Type B pancreatic cell (in vitro differentiated cells): ENCODE results near the gene UBASH3B. TPM values are rescaled to one million over a fixed set of nuclear protein-coding genes. Genes with fewer than 3 reads are reported as not detected.
"Not testable (repeated sequence)": the region's sequence is repeated elsewhere in the genome, so short reads cannot be mapped to it uniquely, and the experiment has no call there.

Source experiments
- DNase-seq: peaks from one replicate; pipeline ENCODE4 v3.0.0; 2021; ENCODE audit warnings: mixed read lengths; ENCODE audit not compliant: unreplicated experiment; ENCODE audit errors: extremely low spot score
- H3K27ac Mint-ChIP-seq: 2 replicates; pipeline ENCODE4 v1.8.0; 2021; ENCODE audit warnings: mild to moderate bottlenecking, mixed read lengths
- H3K27me3 Mint-ChIP-seq: 2 replicates; pipeline ENCODE4 v1.8.0; 2021; ENCODE audit warnings: mixed read lengths
- H3K36me3 Mint-ChIP-seq: 2 replicates; pipeline ENCODE4 v1.8.0; 2021; ENCODE audit warnings: mixed read lengths
- H3K4me1 Mint-ChIP-seq: one replicate; pipeline ENCODE4 v1.8.0; 2021; ENCODE audit warnings: mixed read lengths; ENCODE audit not compliant: unreplicated experiment
- H3K4me3 Mint-ChIP-seq: 2 replicates; pipeline ENCODE4 v1.8.0; 2021; ENCODE audit warnings: mild to moderate bottlenecking, mixed read lengths
- H3K9me3 Mint-ChIP-seq: 2 replicates; pipeline ENCODE4 v1.8.0; 2021; ENCODE audit warnings: mixed read lengths
- CTCF ChIP-seq: fragments of 200-600 bp; sonication (generic); conservative IDR thresholded peaks from 2 replicates; pipeline ENCODE4 v1.5.0; 2021; ENCODE audit warnings: antibody characterized with exemption, mild to moderate bottlenecking
- total RNA-seq: library from RNA; stranded (reverse); gene quantifications from 2 replicates; pipeline ENCODE4 v1.2.1, GENCODE V29; 2021; ENCODE audit warnings: low replicate concordance

UBASH3B gene
- total RNA-seq, 1 donor from 2014 or later, result 8.6 TPM

GRCh38 chr11:122617926-122618325 is 37.6 kb upstream of the UBASH3B start:
- H3K27me3 Mint-ChIP-seq, result peaks cover 14% of the 10 kb centered on the region
- H3K4me1 Mint-ChIP-seq, result no peaks in the 10 kb centered on the region
- no peak overlapping the region for H3K27ac Mint-ChIP-seq
- DNase-seq, result no peak
- H3K9me3 Mint-ChIP-seq, result no peaks in the 10 kb centered on the region
- TF ChIP-seq CTCF, result no peak
- no peak overlapping the region for H3K4me3 Mint-ChIP-seq
- H3K36me3 Mint-ChIP-seq, result no peaks in the 10 kb centered on the region

DNA sequence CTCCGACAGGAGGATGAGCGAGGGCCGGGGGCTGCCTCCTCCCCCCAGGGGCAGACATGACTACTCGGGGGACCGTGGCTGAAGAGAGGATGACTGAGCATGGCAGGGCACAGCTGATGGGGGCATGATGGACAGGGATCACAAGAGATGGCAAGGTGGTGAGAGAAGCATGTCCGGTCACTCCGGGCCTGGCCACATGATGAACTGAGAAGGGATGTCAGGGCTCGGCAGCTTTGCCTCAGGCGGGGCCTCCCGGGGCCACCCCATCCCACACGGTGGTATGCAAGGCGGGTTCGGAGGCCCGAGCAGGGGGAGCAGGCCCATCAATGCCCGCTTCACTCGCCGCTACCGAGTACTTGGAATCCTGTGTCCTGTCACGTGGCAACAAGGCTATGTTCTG is 36.6 kb upstream of the UBASH3B start:
- H3K27ac Mint-ChIP-seq, result no peak overlapping the region
- no peaks in the 10 kb centered on the region for H3K4me1 Mint-ChIP-seq
- DNase-seq, result no peak
- H3K9me3 Mint-ChIP-seq, result no peaks in the 10 kb centered on the region
- no peak for TF ChIP-seq CTCF
- H3K36me3 Mint-ChIP-seq, result no peaks in the 10 kb centered on the region
- H3K27me3 Mint-ChIP-seq, result peaks cover 14% of the 10 kb centered on the region
- H3K4me3 Mint-ChIP-seq, result no peak overlapping the region

GRCh38 chr11:122619757-122620156 is 35.8 kb upstream of the UBASH3B start:
- H3K36me3 Mint-ChIP-seq, result no peaks in the 10 kb centered on the region
- H3K4me3 Mint-ChIP-seq, result no peak overlapping the region
- H3K27me3 Mint-ChIP-seq, result peaks cover 14% of the 10 kb centered on the region
- H3K27ac Mint-ChIP-seq, result no peak overlapping the region
- H3K4me1 Mint-ChIP-seq, result no peaks in the 10 kb centered on the region
- no peak for DNase-seq
- TF ChIP-seq CTCF, result no peak
- no peaks in the 10 kb centered on the region for H3K9me3 Mint-ChIP-seq

DNA sequence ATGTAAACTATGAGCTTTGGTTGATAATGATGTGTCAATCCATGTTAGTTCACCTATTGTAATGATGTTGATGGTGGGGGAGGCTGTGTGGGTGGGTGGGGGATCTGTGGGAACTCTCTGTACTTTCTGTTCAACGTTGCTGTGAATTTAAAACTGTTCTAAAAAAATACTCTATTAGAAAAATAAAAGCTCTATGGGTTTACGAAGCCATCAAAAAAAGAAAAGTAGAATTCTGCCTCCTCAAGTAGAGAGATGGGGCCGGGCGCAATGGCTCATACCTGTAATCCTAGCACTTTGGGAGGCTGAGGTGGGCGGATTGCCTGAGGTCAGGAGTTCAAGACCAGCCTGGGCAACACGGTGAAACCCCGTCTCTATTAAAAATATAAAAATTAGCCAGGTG is 30.0 kb upstream of the UBASH3B start:
- H3K27me3 Mint-ChIP-seq, H3K9me3 Mint-ChIP-seq, DNase-seq, H3K4me3 Mint-ChIP-seq, H3K36me3 Mint-ChIP-seq, H3K27ac Mint-ChIP-seq: not testable (repeated sequence)
- peaks cover 12% of the 10 kb centered on the region for H3K4me1 Mint-ChIP-seq

DNA sequence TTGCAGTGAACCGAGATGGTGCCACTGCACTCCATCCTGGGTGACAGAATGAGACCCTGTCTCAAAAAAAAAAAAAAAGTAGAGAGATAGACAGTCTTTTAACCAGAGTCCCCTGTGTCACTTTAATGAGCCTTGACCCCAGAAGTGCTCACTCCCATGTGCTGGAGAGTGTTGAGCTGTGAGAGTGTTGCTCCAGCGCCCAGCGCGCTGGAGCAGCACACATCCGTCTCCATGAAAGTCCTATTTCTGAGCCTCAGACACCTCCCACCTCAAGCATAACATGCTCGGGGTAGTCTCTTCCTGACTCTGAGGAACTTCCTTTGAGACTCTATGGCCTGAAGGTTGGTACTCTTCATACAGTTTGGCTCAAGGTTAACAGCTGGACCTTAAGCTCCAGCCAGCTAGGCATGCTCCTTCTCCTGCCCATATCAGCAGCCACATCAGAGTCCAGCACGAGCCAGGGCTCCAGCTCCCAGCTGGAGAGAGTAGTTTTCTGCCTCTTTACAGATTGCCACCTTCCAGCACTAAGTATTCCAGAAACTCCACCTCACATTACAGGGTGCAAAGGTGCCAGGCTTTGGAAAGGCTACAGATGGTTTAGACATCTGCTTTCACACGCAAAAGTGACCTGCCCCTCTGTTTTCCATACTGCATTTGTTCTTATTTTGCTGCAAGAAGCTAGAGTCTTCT is 29.4 kb upstream of the UBASH3B start:
- no peak for TF ChIP-seq CTCF
- Mint-ChIP-seq H3K27me3 (peaks cover 6% of the 10 kb centered on the region), H3K27ac (no peak overlapping the region), H3K4me3 (no peak overlapping the region), H3K4me1 (peaks cover 12% of the 10 kb centered on the region), H3K36me3 (no peaks in the 10 kb centered on the region), H3K9me3 (no peaks in the 10 kb centered on the region)
- no peak for DNase-seq

GRCh38 chr11:122627745-122628144 is 27.8 kb upstream of the UBASH3B start:
- DNase-seq, result no peak
- H3K4me3 Mint-ChIP-seq, result no peak overlapping the region
- peaks cover 3% of the 10 kb centered on the region for H3K27me3 Mint-ChIP-seq
- no peak for TF ChIP-seq CTCF
- H3K27ac Mint-ChIP-seq, result no peak overlapping the region
- H3K9me3 Mint-ChIP-seq, result no peaks in the 10 kb centered on the region
- H3K36me3 Mint-ChIP-seq, result no peaks in the 10 kb centered on the region
- H3K4me1 Mint-ChIP-seq, result peaks cover 12% of the 10 kb centered on the region
